Measurements from ENCODE around the gene ATF7.

GRCh38 chr12:53617700-53618099 lies 8.5 kb downstream of the ATF7 start:
- no peak for TF ChIP-seq POLR2A (IDR thresholded peaks at IDR 0.05; ENCODE audit: extremely low read depth, insufficient read length)
- no peak for TF ChIP-seq CTCF (IDR thresholded peaks at IDR 0.05; ENCODE audit: low read depth, low read length)
